ENCODE measurements around the gene CERS1.
"Not testable (repeated sequence)": the region's sequence is repeated elsewhere in the genome, so short reads cannot be mapped to it uniquely, and the experiment has no call there.

The CERS1 gene

GRCh38 chr19:18903156-18904037, 7.4 kb upstream of the CERS1 start:
- Histone ChIP-seq H3K36me3 (ENCODE audit: insufficient read depth, low read length) (peaks cover 47% of the 10 kb centered on the region), H3K9me3 (ENCODE audit: low read length) (no peaks in the 10 kb centered on the region), H4K20me1 (ENCODE audit: insufficient read depth, low read length) (no peaks in the 10 kb centered on the region), H3K79me2 (ENCODE audit: insufficient read depth, low read length) (no peaks in the 10 kb centered on the region), H3K27me3 (ENCODE audit: insufficient read depth, low read length) (no peaks in the 10 kb centered on the region), H2AFZ (ENCODE audit: low read length) (no peak overlapping the region), H3K9me2 (ENCODE audit: low read depth, low read length) (no peaks in the 10 kb centered on the region), H3K4me3 (ENCODE audit: low read depth, low read length, poor library complexity, severe bottlenecking) (no peak overlapping the region), H3K4me2 (ENCODE audit: low read length) (no peak overlapping the region), H3F3A (ENCODE audit: insufficient read depth, low read length) (no peaks in the 10 kb centered on the region), H3K4me1 (ENCODE audit: insufficient read depth, low read length, severe bottlenecking) (no peaks in the 10 kb centered on the region), H3K9ac (ENCODE audit: low read length) (no peak overlapping the region), H3K27ac (ENCODE audit: low read depth, low read length, poor library complexity, severe bottlenecking) (no peak overlapping the region)
- no peak for TF ChIP-seq EZH2 (IDR thresholded peaks at IDR 0.05; ENCODE audit: borderline replicate concordance, low read length)
- TF ChIP-seq CTCF (IDR thresholded peaks at IDR 0.05; ENCODE audit: low read length) = no peak

GRCh38 chr19:18902519-18902918, 6.6 kb upstream of the CERS1 start:
- not testable (repeated sequence) for H3K9me3 ChIP-seq (ENCODE audit: low read length); H3K9me2 ChIP-seq (ENCODE audit: low read depth, low read length); H3K27ac ChIP-seq (ENCODE audit: low read depth, low read length, poor library complexity, severe bottlenecking); H3F3A ChIP-seq (ENCODE audit: insufficient read depth, low read length); H3K27me3 ChIP-seq (ENCODE audit: insufficient read depth, low read length); H3K79me2 ChIP-seq (ENCODE audit: insufficient read depth, low read length); H3K4me1 ChIP-seq (ENCODE audit: insufficient read depth, low read length, severe bottlenecking); H2AFZ ChIP-seq (ENCODE audit: low read length); H3K4me3 ChIP-seq (ENCODE audit: low read depth, low read length, poor library complexity, severe bottlenecking); H4K20me1 ChIP-seq (ENCODE audit: insufficient read depth, low read length); H3K9ac ChIP-seq (ENCODE audit: low read length); H3K4me2 ChIP-seq (ENCODE audit: low read length)
- H3K36me3 ChIP-seq (ENCODE audit: insufficient read depth, low read length) = peaks cover 46% of the 10 kb centered on the region

- Histone ChIP-seq H3K79me2 (ENCODE audit: insufficient read depth, low read length) (no peaks in the 10 kb centered on the region), H3K9ac (ENCODE audit: low read length) (no peak overlapping the region), H3K9me2 (ENCODE audit: low read depth, low read length) (no peaks in the 10 kb centered on the region), H3K4me2 (ENCODE audit: low read length) (no peak overlapping the region), H3K36me3 (ENCODE audit: insufficient read depth, low read length) (peaks cover 36% of the 10 kb centered on the region), H3F3A (ENCODE audit: insufficient read depth, low read length) (no peaks in the 10 kb centered on the region), H3K9me3 (ENCODE audit: low read length) (no peaks in the 10 kb centered on the region), H3K4me3 (ENCODE audit: low read depth, low read length, poor library complexity, severe bottlenecking) (no peak overlapping the region), H3K27me3 (ENCODE audit: insufficient read depth, low read length) (no peaks in the 10 kb centered on the region), H2AFZ (ENCODE audit: low read length) (no peak overlapping the region), H3K4me1 (ENCODE audit: insufficient read depth, low read length, severe bottlenecking) (no peaks in the 10 kb centered on the region), H3K27ac (ENCODE audit: low read depth, low read length, poor library complexity, severe bottlenecking) (no peak overlapping the region), H4K20me1 (ENCODE audit: insufficient read depth, low read length) (no peaks in the 10 kb centered on the region)
- TF ChIP-seq EZH2 (IDR thresholded peaks at IDR 0.05; ENCODE audit: borderline replicate concordance, low read length) (no peak), CTCF (IDR thresholded peaks at IDR 0.05; ENCODE audit: low read length) (no peak)
Observed at GRCh38 chr19:18901491-18901890, 5.5 kb upstream of the CERS1 start.

Measured in OCI-LY1 (cell line).